Hepatocyte (in vitro differentiated cells): ENCODE results near the gene WDR31.

Experiments used
- EZH2 ChIP-seq: fragments of 200-600 bp; sonication (generic); IDR thresholded peaks from 2 replicates; pipeline ENCODE4 v1.6.1; 2016; ENCODE audit warnings: antibody characterized with exemption, mild to moderate bottlenecking, borderline replicate concordance
- EZH2phosphoT487 ChIP-seq: fragments of 200-600 bp; sonication (generic); IDR thresholded peaks from one replicate; pipeline ENCODE4 v1.6.1; 2018; ENCODE audit warnings: antibody characterized with exemption, mild to moderate bottlenecking, low read depth, moderate library complexity; ENCODE audit not compliant: unreplicated experiment, severe bottlenecking
- TF ChIP-seq, protein P1 (sequence below): fragments of 200-600 bp; sonication (generic); IDR thresholded peaks from 2 replicates; pipeline ENCODE4 v1.5.1; 2016; ENCODE audit warnings: antibody characterized with exemption, mild to moderate bottlenecking; ENCODE audit not compliant: poor library complexity

DNA sequence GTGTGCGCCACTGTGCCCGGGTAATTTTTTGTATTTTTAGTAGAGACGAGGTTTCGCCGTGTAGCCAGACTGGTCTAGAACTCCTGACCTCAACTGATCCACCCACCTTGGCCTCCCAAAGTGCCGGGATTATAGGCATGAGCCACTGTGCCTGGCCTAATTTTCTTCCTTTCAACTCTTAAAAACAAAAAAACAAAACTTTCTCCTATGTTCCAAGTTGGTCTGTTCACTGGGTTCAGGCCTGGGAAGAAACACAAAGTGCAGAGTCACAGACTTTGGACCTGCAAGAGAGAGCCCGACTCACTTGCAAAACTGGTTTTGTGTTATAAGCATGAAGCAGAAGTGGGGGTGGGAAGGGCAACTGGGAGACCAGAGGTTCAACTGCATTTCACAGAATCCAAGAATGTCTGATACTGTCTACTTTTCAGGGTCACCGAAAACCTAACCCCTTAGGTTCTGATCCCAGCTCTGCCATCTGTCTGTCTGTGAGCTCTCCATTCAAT is 41.9 kb upstream of the WDR31 start:
- TF ChIP-seq EZH2: no peak
- TF ChIP-seq, protein P1, sequence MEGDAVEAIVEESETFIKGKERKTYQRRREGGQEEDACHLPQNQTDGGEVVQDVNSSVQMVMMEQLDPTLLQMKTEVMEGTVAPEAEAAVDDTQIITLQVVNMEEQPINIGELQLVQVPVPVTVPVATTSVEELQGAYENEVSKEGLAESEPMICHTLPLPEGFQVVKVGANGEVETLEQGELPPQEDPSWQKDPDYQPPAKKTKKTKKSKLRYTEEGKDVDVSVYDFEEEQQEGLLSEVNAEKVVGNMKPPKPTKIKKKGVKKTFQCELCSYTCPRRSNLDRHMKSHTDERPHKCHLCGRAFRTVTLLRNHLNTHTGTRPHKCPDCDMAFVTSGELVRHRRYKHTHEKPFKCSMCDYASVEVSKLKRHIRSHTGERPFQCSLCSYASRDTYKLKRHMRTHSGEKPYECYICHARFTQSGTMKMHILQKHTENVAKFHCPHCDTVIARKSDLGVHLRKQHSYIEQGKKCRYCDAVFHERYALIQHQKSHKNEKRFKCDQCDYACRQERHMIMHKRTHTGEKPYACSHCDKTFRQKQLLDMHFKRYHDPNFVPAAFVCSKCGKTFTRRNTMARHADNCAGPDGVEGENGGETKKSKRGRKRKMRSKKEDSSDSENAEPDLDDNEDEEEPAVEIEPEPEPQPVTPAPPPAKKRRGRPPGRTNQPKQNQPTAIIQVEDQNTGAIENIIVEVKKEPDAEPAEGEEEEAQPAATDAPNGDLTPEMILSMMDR: no peak
- no peak for TF ChIP-seq EZH2phosphoT487
